ENCODE results near the gene UACA.

The UACA gene

DNA sequence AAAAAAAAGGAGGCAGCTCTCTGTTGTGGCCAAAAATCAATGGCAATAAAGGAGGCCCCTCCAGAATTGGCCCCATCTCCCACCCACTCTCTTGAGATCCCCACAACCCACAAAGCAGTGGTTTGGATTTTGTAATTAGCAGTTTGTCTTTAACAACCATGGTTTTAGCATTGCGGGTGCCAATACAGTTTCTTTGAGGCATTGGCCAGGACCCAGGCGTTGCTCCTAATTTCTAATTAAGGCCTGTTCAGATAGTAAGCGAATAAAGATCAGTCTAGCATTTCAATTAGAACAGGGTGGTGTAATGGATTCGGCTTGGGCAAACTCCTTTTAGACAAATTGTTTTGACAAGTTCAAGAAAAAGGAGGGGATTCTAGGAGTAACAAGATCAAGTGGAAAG lies 23.6 kb upstream of the UACA start:
- no peak for DNase-seq

DNA sequence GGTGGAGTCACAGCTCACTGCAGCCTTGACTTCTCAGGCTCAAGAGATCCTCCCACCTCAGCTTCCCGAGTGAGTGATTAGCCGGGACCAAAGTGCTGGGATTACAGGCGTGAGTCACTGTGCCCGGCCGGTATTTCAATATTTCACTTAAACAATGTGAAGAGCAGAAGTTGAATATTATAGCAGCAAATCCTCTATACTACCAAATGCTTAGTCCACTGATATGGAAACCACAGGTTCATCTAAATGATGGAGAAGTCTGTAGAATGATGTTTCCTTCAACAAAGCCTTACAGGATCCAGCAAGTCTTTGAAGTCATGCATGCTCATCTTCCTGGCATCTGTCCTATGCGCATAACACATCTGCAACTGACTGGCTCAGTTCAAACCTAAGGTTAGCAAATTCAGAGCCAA lies 20.3 kb upstream of the UACA start:
- DNase-seq = no peak

DNA sequence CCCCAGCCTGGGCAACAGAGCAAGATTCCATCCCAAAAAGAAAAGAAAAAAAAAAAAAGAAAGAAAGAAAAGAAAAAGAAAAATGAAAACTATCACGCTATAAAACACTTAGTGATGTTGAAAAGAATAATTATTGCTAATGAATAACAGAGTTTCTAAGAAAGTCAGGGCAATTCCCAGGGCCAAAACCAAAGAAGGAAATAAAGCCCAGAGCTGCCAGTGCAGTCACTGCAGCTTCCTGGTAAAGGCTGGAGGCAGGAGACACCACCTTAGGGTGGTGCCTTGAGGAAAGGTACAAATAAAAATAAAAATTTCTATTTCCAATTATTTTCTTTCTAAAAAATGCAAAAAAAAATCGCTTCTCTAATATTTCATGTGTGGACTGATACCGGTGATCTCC lies 19.7 kb upstream of the UACA start:
- DNase-seq = no peak

DNA sequence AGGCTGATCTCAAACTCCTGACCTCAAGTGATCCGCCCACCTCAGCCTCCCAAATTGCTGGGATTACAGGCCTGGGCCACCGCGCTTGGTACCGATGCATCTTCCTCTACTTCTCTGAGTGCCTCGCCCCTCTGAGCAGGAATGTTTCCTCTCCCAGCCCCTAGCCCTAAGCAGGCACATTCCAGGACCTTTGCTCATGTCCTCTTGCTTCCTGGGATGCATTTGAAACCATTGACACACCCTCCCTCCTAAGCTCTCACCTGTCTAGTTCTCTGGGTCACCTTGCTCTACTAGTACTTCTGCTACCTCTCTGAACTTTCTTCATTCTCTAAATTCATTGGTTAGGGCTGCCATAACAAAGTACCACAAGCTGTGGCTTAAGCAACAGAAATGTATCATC lies 17.9 kb upstream of the UACA start:
- DNase-seq = no peak

DNA sequence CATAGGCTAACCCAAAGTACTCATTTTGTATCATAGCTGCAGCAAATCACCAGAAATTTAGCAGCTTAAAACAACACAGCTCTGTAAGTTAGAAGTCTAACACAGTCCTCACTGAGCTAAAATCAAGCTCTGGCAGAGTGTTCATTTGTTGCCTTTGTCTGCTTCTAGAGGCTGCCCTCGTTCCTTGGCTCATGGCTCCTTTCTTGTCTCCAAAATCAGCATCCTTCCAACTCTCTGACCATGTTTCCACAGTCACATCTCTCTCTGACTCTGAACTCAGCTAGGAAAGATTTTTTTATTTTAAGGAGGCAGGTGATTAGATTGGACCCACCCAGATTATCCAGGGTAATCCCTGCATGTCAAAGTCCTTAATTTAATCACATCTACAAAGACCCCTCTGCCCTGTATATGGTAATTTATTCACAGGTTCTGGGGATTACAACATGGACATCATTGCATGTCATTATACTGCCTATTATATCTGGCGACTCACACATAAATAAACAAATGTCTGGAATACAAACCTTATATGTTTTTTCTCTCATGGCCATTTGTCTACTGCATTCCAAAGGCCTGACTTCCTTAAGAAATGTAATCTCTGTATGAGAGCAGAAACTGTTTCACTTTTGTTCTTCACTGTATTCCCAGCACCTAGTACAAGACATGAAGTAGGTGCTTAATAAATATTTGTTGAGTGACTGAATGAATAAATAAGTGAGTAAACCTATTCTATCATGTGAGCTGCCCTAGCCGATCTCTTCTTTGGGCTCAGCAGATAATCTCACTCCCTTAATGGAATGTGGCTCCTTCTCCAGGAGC lies 15.1 kb upstream of the UACA start:
- no peak for DNase-seq

DNA sequence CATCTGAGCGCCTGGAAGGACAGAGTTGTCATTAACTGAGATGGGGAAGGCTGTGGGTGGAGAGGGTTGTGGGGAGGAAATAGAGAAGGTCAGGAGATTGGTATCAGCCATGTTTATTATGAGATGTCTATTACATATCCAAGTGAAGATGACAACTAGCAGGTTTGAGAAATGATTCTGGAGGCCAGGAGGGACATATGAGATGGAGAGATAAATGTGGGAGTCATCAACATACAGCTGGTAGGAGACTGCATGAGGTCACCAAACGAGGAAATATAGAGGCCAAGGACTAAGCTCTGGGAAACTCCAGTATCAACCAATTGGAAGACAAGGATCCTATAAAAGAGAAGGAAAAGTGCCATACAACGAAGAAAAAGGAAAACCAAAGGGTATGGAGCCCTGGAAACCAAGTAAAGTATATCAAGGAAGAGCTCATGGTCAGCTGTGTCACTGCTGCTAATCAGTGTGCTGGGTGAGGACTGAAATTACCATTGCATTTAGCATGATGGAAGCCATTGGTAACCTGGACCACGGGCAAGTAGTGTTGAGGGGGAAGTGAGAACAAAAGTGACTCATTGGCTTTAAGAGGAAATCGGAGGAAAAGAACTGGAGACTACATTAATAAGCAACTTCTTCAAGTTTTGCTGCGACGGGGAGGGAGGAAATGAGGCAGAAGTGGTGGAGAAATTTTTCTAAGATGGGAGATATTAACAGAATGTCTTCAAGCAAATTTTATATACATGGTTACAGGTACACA lies 14.0 kb upstream of the UACA start:
- DNase-seq = no peak

DNA sequence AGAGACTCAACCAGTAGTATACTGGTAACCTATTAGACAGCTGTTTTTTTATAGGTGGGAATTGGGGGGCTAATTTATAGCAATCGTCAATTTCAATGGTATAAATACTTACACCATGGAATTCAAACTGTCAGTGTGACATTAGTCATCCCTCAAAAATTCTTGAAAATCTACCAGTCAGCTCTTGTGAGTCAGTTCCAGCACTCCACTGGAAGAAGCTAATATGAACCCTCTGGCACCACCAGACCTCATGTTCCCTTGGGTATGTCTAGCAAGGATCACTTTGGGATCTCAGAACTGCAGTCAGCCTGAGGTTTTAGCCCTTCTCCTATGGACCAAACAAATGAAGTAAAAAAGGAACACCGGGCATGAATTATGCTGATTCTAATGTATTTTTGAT lies 11.8 kb upstream of the UACA start:
- no peak for DNase-seq

DNA sequence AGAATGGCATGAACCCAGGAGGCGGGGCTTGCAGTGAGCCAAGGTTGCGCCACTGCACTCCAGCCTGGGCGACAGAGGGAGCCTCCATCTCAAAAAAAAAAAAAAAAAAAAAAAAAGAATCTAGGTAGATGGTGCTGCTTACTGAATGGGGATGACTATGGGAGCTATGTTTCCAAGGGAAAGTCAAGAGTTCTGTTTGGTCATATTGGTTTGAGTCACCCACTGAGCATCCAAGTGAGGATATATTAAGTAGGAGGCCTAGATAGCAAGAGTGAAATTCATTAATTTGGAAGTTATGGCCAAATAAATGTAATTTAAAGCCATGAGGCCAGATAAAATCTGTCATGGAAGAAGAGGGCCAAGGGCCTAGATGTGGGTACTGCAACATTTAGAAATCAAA lies 9.0 kb upstream of the UACA start:
- no peak for DNase-seq

DNA sequence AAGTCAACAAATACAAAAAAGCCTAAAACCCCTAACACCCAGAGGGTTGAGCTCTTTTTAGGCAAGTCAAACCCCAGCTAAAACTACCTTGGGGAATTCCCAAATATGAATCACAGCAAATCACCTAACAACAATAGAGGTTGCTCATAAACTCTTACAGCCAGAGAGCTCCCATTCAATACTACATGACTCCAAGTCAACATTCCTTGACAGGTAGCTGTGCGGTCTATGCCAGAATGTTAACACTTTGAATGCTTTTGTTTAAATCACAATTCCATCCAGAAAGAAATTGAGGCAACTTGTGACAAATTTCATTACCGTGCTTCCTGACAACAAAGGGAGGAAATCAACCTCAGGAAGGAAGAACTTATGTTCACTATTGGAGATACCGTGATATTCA lies 7.5 kb upstream of the UACA start:
- no peak for DNase-seq

DNA sequence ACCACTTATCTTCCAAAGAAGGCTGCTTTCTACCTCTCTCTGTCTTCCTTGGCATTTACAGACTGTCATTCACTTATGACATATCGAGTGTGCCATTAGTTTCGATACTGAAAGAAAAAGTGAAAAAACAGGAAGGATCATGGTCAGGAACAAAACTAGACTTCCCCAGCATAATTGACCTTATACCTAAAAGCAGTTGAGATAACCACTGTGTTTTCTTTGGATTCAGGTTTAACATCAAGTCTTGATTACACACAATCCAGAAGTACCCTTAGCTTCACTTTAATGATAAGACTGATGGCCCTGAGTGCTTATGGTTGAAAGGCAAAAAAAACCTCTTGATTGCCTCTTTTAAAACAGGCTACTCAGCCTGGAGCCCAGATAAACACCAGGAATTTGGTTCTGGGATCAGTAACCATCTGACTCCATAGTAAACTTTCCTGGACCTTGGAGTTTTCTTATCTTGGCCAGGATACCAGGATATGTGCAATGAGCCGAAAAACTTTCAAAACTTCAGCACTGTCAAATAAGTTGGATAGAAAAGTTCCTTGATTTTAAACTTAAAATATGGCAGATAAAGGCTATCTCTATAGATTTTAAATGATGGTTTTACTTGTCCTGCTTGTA lies 5.0 kb upstream of the UACA start:
- no peak for DNase-seq

DNA sequence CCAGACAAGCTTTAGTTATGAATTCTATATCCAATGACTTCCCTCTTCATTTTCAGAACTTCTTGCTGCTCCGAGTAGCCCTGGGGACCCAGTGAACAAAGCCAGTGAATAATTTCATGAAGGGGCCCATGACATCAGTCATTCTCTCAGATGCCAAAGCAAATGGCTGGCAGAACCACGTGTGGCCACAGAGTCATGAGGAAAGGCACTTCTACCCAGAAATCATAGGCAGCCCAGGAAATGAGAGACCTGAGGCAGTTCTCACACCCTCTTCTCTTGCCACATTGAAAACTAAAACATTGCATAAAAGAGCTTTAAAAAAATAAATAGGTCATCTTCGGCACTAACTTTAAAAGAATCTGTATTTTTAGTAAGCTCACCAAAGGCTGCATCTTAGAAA lies 4.3 kb upstream of the UACA start:
- no peak for DNase-seq

DNA sequence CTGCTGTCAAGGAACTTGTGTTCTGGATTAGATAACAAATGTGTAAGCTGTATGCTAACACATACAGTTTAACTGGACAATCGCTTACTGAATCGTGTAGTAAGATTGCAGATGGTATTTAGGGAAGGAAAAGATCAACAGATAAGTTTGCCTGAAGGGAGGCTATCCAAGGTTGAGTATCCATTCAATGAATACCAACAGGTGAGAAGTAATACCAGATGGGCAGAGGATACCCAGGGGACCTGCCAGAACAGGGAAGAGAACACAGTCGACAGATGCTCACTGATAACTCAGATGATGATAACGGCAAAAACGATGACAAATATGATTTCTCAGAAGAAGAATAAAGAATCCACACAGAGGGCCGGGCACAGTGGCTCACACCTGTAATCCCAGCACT lies 3.2 kb upstream of the UACA start:
- DNase-seq = no peak

DNA sequence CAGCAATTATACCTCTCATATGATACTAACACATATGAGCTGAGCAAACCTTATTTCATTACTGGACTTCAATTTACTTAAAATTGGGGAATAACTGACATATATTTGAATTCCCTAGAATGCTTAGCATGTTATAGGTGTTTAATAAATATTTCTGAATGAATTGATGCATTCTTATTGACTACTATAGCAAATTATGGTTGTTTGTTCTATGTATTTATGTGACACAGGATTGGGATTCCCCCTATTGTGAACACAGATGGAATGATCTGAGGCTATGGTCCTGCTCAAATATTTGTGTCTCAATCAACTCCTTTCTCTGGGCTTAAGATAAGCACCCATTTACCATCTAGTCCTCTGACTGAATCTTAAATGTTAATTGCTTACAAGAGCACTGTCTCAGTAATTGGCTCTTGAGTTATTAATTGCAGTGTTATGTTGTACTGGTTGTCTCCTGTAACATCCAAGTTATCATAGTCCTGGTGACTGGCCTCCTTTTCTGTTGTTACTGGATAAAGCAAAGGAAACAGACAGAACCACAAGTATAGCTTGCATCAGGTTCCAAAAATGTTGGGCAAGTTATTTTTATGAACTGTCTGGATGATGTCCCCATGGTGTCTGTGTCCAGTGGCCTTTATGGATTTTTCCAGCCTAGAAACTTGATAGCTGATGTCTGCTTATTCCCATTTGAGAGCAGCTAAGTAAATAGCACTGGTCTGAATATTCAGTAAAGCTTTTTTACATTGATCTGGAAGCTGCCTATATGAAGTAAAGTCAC lies 2.3 kb upstream of the UACA start:
- no peak for DNase-seq

DNA sequence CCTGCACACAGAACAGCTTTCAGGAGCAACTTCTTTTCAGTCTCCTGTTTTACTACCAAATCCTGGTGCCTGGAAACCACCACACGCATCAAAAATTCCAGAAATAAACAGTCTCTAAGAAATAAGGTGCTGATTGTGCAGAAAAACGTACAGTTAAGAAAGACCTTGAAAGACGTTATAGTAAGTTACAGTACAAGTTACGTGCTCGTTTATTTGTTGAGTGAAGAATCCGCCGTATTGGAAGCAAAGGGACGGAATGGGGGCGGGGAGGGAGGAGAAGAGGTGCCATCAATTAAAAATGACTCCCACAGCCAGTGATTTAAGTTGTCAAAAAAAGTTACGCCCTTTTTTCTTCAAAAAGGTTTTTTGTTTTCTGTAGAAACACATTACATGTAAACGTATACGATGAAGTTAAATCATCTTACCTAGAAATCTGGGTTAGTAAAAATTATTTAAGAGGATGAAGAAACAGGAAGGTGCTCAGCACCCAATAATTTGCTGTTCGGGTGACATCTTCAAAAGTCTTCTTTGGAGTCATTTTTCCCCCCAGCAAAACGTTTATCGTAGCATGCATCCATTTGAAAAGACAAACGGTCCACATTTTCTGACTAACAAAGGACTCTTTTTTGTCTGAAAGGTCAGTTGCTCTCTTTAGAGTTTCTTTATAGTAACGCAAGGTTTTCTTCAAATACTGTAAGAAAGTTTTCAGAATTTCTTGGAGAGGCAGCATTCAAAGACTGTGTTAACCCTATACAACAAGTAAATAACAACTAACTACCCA lies 782 bp upstream of the UACA start:
- no peak for DNase-seq

DNA sequence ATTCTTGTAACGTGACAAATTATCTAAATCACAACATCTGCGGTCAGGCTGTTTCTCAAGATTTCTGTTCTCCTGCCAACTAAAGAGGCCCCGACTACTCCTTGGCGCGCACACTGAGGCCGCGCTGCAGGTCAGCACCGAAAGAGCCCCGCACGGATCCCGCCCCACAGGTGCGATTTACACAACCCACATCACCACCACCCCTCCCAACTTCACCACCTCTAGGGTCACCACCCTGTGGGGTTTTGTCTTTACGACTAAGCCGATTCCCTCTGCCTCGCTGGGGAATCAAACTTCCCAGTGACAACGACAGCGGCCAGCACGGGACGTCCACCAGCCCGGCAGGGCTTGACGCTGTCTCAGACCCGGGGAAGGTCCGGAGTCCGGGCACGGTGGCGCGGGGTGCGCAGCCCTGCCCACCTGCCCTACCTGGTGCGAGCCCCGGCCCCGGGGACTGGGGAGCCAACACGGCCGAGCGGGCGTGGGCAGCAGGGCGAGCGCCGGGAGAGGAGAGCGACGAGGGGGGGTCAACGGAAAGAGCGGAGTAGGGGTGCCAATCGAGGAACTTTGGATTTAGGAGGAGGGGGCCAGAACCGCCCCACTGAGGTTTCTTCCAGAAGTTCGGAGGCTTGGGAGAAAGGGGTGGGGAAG lies 764 bp downstream of the UACA start:
- no peak for DNase-seq

DNA sequence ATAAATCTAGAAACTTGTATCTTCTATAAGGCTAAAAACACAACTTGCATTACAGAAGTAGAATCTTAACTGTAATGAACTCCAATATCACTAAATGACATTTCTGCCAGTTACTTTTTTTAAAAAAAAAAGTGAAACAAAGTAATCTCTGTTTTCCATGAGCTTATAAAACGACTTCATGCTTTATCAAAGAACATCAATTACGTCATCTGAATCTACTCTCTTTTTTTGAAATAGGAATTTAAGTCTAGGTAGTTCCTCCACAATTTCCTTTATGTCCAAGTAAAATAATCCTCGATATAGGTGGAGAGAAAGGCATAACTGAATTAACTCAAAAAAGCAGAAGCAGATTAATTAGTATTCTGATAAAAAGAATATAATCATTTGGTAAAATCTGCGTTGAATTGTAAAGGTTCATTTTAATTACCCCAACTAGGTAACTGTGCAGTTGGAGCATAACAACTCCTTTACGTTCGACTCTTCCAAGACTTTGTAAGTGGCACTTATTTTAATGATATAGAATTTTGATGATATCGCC lies 1.4 kb downstream of the UACA start:
- DNase-seq = peak; percentile 28

DNA sequence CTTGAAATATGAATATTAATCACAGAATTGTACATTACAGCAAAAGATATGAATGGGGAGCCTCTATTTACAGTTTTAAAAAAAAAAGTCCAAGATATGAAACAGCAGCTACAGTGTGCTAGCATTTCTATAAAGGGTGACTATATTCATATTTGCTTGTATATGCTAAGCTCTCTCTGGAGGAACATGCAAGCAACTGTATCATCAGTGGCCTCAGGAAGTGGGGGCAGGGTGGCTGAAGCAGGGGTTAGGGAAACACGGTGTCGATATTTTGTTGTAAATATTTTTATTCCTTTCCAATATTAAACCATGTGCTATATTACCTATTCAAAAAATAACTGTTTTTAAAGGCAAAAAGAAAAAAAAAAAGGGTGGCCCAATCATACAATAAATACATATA lies 2.3 kb downstream of the UACA start:
- no peak for DNase-seq

DNA sequence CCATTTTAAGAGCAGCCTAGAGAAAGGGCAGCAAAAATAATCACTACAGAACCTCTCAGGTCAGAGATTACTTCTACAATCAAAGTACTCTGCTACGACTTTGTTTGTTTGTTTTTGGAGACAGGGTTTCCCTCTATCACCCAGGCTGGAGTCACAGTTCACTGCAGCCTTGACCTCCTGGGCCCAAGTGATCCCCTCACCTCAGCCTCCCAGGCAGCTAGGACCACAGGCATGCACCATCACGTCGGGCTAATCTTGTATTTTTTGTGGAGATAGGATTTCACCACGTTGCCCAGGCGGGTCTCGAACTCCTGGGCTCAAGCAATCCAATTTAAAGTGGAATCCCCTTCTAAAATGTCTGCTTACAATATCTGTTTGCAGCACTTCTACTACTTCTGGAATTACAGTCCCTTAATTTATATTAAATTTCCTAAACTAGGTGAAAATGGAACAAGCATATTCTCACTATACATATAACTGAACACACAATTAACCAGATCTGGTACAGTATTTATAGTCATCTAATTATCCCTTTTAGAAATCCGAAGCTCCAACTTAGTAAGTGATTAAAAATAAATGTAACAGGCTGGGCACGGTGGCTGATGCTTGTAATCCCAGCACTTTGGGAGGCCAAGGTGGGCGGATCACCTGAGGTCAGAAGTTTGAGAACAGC lies 4.4 kb downstream of the UACA start:
- no peak for DNase-seq

DNA sequence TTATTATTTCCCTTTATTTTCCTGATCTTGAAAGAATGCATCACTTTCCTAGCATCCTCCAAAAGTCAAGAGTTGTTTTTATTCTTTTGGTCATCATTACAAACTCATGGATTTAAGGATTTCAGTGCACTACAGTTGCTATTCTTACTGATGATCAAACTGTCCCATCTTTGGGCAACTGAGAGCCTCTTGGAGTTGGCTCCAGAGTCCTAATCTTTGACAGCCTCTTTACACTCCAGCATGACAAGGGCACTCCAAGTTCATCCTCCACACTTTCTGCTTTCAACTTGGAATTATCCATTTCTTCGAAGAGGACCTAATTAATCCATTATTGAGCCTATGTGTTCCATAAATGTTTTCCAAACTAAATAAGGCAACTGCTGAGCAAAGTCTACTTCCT lies 5.7 kb downstream of the UACA start:
- no peak for DNase-seq

DNA sequence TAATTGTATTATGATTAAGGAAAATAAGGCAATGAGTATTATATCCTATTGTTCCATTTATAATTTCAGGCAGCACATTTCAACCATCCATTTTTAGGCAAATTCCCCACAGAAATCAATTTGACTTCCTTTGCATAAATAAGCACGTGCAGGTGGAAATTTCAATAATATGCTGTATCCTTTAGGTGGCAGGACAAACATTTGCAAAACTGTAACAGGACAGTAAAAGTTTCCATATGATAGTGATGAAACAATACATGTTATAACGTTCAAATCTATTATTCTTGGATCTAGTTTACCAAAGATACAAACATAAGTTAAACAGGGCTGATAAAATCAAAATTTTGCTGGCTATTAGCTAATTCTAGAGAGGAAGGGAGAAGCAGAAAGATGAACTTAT lies 8.5 kb downstream of the UACA start:
- peak; percentile 79 for DNase-seq

Measured in NCI-H526 treated with DMSO at 0.1 percent for 48 hours (cell line).